ENCODE measurements around the gene NEGR1.
"Not testable (repeated sequence)": the region's sequence is repeated elsewhere in the genome, so short reads cannot be mapped to it uniquely, and the experiment has no call there.

The NEGR1 gene

DNA sequence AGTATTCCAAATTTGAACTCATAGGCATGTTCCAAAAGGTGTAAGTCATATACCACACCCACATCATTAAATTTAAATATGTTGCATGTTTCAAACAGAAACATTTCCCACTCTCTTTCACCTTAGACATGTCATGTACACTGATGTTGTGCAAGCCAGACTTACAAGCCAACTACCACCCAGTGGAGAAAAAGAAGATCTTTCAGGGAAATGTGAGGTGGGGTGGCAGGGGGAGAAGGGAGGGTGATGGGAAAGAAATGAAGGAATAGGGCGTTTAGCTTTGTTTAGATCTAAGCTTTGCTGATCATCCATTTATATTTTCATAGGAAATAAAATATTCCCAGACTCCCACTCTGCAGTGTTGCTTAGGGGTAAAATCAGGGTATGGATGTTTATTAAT lies 1.6 kb downstream of the NEGR1 start:
- Mint-ChIP-seq H3K27me3 (peaks cover 1% of the 10 kb centered on the region), H3K36me3 (ENCODE audit: low read depth) (no peaks in the 10 kb centered on the region), H3K27ac (peak overlapping the region; percentile 18), H3K9me3 (no peaks in the 10 kb centered on the region), H3K4me1 (ENCODE audit: low read depth) (peaks cover 18% of the 10 kb centered on the region), H3K4me3 (no peak overlapping the region)
- intact Hi-C loops (cut with micrococcal nuclease) = no loop called here

DNA sequence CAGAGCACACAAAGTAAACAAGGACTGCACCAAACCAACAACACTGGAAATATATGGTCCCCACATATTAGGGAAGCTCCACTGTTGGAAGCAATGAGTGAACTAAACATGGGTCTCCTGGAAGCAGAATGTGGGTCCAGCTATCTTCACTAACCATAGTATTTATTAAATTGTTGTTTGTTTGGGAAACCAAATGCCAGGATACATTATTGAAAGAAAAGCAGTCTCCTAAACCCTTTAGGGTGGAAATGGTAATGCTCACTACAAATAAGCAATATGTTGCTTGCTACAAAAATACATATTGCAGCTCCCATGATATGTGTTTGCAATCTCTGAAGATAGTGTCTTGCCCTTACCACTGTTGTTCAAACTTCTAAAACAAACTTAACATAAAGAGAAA lies 2.2 kb downstream of the NEGR1 start:
- Mint-ChIP-seq H3K36me3 (ENCODE audit: low read depth) (no peaks in the 10 kb centered on the region), H3K27me3 (peaks cover 1% of the 10 kb centered on the region), H3K4me1 (ENCODE audit: low read depth) (peaks cover 18% of the 10 kb centered on the region), H3K9me3 (no peaks in the 10 kb centered on the region), H3K27ac (no peak overlapping the region), H3K4me3 (no peak overlapping the region)
- intact Hi-C loops (cut with micrococcal nuclease) = no loop called here

DNA sequence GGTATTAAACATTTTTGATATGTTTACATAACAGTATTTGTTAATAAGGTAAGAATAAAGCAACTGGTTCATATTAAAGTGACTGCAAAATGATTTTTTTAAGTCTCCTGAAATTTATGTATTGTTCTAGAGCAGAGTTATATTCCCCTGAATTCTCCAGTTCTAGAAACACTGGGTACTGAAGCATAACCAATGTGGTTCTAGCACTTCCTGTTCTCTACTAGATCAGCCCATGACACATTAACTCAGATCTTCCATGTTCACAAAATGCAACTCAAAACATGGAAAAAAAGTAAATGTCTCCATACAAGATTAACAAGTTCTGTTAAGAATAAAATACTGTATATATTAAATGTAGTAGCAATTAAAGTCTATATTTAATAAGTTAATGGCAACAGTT lies 3.9 kb downstream of the NEGR1 start:
- Mint-ChIP-seq H3K4me1 (ENCODE audit: low read depth) (peaks cover 18% of the 10 kb centered on the region), H3K27ac (no peak overlapping the region), H3K4me3 (no peak overlapping the region), H3K36me3 (ENCODE audit: low read depth) (no peaks in the 10 kb centered on the region), H3K9me3 (no peaks in the 10 kb centered on the region), H3K27me3 (peaks cover 1% of the 10 kb centered on the region)
- intact Hi-C loops (cut with micrococcal nuclease) = no loop called here

DNA sequence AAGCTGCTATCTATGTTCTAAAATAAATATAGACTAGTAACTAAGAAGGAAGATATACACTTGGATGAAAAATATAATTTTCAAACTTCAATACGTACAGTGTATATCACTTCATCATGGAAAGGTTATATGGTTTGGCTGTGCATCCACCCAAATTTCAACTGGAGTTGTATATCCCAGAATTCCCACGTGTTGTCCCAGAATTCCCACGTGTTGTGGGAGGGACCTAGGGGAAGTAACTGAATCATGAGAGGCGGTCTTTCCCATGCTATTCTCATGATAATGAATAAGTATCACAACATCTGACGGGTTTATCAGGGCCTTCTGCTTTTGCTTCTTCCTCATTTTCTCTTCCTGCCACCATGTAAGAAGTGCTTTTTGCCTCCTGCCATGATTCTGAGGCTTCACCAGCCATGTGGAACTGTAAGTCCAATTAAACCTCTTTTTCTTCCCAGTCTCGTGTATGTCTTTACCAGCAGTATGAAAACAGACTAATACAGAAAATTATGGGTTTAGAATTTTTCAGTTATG lies 10.7 kb downstream of the NEGR1 start:
- H3K27ac Mint-ChIP-seq = no peak overlapping the region
- intact Hi-C loops (cut with micrococcal nuclease) = no loop called here
- H3K4me3 Mint-ChIP-seq = no peak overlapping the region
- peaks cover 8% of the 10 kb centered on the region for H3K9me3 Mint-ChIP-seq
- no peaks in the 10 kb centered on the region for H3K27me3 Mint-ChIP-seq
- H3K4me1 Mint-ChIP-seq (ENCODE audit: low read depth) = no peaks in the 10 kb centered on the region
- no peaks in the 10 kb centered on the region for H3K36me3 Mint-ChIP-seq (ENCODE audit: low read depth)

DNA sequence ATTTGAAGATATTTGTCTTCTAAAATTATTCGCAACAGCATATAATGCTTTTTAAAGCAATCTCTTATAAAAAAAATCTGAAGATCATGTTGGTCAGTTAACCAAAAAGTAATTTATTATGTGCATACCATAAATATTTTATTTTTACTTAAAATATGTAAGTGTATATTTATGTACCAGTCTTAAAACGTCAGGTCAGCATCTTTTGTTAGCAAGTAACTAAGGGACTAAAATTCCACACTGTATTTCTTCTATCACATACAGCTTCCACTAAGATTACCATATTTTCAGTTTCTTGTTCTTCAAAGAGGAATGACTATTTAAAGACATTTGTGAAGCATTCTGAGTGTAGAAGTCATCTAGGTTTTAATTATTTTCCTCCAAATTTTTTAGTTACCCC lies 19.6 kb downstream of the NEGR1 start:
- Mint-ChIP-seq H3K4me3 (no peak overlapping the region), H3K4me1 (ENCODE audit: low read depth) (no peaks in the 10 kb centered on the region), H3K36me3 (ENCODE audit: low read depth) (no peaks in the 10 kb centered on the region), H3K27me3 (no peaks in the 10 kb centered on the region), H3K9me3 (peaks cover 9% of the 10 kb centered on the region), H3K27ac (no peak overlapping the region)
- intact Hi-C loops (cut with micrococcal nuclease) = no loop called here

DNA sequence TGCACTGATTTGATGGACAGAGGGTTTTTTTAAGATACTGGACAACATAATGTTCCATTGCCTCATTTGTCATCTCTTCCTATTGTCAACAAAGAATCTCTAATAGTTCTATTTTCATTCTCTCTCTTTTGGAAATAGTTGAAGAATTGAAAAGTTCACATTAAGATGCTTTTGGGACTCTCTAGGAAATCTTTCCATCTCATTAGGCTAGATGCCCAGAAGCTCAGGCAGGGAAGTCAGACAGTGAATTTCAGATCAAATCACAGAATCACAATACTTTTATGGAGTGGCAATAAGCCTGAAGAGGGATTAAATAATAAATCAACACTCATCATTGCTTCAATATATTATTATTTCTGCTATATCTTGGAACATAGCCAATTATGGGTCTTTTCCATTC lies 29.2 kb downstream of the NEGR1 start:
- Mint-ChIP-seq H3K27ac (no peak overlapping the region), H3K27me3 (no peaks in the 10 kb centered on the region), H3K4me1 (ENCODE audit: low read depth) (no peaks in the 10 kb centered on the region), H3K4me3 (no peak overlapping the region), H3K9me3 (peaks cover 7% of the 10 kb centered on the region), H3K36me3 (ENCODE audit: low read depth) (no peaks in the 10 kb centered on the region)
- intact Hi-C loops (cut with micrococcal nuclease) = no loop called here

DNA sequence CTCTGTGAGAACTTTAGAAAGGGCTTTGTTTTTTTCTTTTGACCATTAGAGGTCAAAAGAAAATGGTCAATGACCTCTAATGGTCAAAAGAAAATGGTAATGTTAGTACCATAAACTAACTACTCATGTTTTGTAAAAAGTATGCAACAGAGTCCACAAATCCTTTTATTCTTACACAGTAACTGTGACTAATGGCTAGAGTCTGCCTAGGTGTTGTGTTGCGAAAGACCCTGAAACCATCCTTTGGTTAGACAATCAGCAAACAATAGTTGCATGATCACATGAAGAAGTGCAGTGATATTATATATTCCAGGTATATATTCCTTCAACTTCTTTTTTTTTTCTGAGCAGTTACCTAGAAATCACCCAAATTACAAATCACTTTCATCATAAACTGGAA lies 40.9 kb downstream of the NEGR1 start:
- no peaks in the 10 kb centered on the region for H3K27me3 Mint-ChIP-seq
- intact Hi-C loops (cut with micrococcal nuclease) = no loop called here
- no peak overlapping the region for H3K27ac Mint-ChIP-seq
- no peaks in the 10 kb centered on the region for H3K4me1 Mint-ChIP-seq (ENCODE audit: low read depth)
- H3K36me3 Mint-ChIP-seq (ENCODE audit: low read depth) = no peaks in the 10 kb centered on the region
- H3K9me3 Mint-ChIP-seq = no peaks in the 10 kb centered on the region
- no peak overlapping the region for H3K4me3 Mint-ChIP-seq

DNA sequence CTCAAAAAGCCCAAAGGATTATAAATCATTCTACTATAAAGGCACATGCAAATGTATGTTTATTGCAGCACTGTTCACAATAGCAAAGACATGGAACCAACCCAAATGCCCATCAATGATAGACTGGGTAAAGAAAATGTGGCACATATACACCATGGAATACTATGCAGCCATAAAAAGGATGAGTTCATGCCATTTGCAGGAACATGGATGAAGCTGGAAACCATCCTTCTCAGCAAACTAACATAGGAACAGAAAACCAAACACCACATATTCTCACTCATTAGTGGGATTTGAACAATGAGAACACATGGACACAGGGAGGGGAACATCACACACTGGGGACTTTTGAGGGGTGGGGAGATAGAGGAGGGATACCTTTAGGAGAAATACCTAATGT lies 46.4 kb downstream of the NEGR1 start:
- H3K27me3 Mint-ChIP-seq; H3K4me1 Mint-ChIP-seq (ENCODE audit: low read depth); intact Hi-C loops (cut with micrococcal nuclease): not testable (repeated sequence)

DNA sequence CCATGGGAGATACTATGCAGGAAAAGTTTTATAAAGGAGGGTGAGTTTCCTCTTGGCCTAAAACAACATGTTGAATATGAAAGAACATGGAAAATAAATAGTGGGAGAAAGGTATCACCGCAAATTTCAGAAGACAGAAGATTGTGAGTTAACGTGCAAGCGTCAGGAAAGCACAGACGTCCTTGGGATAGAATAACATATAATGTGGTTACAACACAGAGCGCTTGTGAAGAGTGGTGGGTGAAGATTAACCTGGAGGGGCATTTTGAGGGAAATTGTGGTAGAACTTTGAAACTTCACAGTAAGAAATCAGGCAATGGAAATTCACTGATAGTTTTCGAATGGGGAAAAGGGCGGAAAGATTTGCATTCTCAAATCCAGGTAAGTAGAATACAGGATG lies 47.3 kb downstream of the NEGR1 start:
- intact Hi-C loops (cut with micrococcal nuclease) = no loop called here
- H3K9me3 Mint-ChIP-seq = peaks cover 19% of the 10 kb centered on the region
- H3K27ac Mint-ChIP-seq = no peak overlapping the region
- H3K36me3 Mint-ChIP-seq (ENCODE audit: low read depth) = peaks cover 4% of the 10 kb centered on the region
- no peaks in the 10 kb centered on the region for H3K4me1 Mint-ChIP-seq (ENCODE audit: low read depth)
- no peak overlapping the region for H3K4me3 Mint-ChIP-seq
- no peaks in the 10 kb centered on the region for H3K27me3 Mint-ChIP-seq

More for the DNA sequence above, 46.4 kb downstream of the NEGR1 start:
- peaks cover 19% of the 10 kb centered on the region for H3K9me3 Mint-ChIP-seq
- H3K27ac Mint-ChIP-seq; H3K4me3 Mint-ChIP-seq; H3K36me3 Mint-ChIP-seq (ENCODE audit: low read depth): not testable (repeated sequence)

DNA sequence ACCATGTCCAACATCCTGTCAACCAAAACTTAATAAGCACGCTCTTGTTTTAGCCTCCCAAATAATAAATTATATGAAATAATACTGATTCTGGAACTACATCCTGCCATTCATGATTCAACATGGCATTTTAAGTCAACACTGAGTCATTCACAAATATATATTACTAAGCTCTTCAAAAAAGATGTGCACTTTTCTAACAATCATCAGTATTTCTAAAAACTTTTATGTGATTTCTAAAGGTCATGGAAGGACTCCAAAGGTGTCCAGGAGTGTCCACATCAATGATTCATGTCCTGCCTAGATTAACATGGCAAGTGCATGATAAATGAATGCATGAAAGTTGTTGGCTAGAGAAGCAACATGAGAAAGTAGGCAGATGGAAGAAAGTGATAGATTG lies 51.6 kb downstream of the NEGR1 start:
- no peaks in the 10 kb centered on the region for H3K27me3 Mint-ChIP-seq
- no peaks in the 10 kb centered on the region for H3K4me1 Mint-ChIP-seq (ENCODE audit: low read depth)
- H3K27ac Mint-ChIP-seq = no peak overlapping the region
- H3K4me3 Mint-ChIP-seq = no peak overlapping the region
- peaks cover 19% of the 10 kb centered on the region for H3K9me3 Mint-ChIP-seq
- intact Hi-C loops (cut with micrococcal nuclease) = no loop called here
- peaks cover 4% of the 10 kb centered on the region for H3K36me3 Mint-ChIP-seq (ENCODE audit: low read depth)

DNA sequence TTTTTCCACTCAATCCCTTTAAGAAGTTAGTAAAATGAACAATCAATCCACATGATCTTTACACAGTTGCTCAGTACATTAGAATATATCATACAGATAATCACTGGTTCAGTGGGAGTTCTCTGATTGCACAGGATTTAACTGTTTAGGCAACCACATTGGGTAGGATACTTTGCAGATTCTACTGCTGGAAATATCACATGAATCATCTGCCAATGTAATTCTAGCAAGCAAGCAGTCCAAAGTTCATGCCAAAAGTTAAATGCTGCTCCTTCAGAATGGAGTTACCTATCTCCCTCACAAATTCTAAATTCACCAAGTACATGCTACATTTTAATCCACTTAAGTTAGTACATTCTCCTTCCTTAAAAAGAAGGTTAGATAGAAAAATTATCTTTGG lies 52.4 kb downstream of the NEGR1 start:
- H3K27me3 Mint-ChIP-seq = no peaks in the 10 kb centered on the region
- H3K4me3 Mint-ChIP-seq = no peak overlapping the region
- H3K4me1 Mint-ChIP-seq (ENCODE audit: low read depth) = no peaks in the 10 kb centered on the region
- H3K9me3 Mint-ChIP-seq = peaks cover 13% of the 10 kb centered on the region
- H3K27ac Mint-ChIP-seq = no peak overlapping the region
- intact Hi-C loops (cut with micrococcal nuclease) = no loop called here
- H3K36me3 Mint-ChIP-seq (ENCODE audit: low read depth) = peaks cover 4% of the 10 kb centered on the region

DNA sequence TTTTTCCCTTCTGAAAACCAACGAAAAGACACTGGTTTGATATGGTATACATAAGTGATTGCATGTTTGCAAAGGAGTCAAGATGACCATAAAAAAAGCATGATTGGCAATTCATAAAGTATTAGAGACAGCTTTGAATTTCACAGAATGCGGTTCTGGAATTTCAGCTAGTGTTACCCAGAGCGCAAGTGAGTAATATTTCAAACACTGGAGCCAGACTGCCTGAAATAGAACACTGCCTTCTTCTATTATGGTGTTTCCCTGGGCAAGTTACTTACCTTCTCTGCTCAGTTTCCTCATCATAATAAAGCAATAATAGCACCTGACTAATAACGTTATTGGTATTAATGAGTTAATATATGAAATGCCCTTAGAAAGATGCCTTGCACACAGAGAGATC lies 54.7 kb downstream of the NEGR1 start:
- intact Hi-C loops (cut with micrococcal nuclease) = no loop called here
- no peak overlapping the region for H3K4me3 Mint-ChIP-seq
- no peaks in the 10 kb centered on the region for H3K9me3 Mint-ChIP-seq
- no peaks in the 10 kb centered on the region for H3K4me1 Mint-ChIP-seq (ENCODE audit: low read depth)
- no peak overlapping the region for H3K27ac Mint-ChIP-seq
- no peaks in the 10 kb centered on the region for H3K27me3 Mint-ChIP-seq
- no peaks in the 10 kb centered on the region for H3K36me3 Mint-ChIP-seq (ENCODE audit: low read depth)

DNA sequence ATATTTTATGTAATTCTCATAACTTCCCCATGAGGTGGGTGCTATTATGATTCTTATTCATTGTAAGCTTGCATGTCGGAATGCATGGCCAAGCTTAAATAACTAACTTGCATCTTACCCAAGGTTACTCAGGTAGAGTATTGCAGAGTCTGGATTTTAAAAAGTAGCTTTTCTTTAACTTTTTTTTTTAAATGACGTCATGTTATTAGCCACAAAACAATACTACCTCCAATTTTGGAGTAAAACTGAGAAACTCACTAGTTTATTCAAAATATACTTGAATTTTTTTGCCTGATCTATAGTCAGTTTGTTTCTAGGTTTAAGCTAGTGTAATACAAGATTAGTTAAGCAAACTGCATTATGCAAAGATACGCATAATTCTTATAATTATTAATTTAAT lies 57.8 kb downstream of the NEGR1 start:
- Mint-ChIP-seq H3K27ac (no peak overlapping the region), H3K9me3 (no peaks in the 10 kb centered on the region), H3K36me3 (ENCODE audit: low read depth) (no peaks in the 10 kb centered on the region), H3K4me3 (no peak overlapping the region), H3K4me1 (ENCODE audit: low read depth) (no peaks in the 10 kb centered on the region), H3K27me3 (no peaks in the 10 kb centered on the region)
- intact Hi-C loops (cut with micrococcal nuclease) = no loop called here

DNA sequence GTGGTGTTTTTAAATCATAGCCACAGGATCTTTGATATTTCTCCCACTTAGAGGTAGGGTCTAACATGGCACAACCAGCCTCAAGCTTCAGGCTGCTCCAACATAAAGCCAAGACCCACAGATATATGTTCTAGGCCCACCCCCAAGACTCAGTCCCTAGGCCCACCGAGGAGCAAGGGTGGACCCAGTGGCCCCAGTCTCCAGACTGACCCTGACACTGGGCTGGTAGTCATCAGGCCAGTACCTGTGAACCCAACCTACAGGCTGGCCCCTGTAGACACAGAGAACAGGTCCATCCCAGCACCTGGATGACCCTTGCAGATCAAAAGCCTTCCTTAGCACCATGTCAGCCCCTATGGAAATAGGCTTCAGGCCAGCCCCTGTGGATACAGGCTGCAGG lies 60.5 kb downstream of the NEGR1 start:
- intact Hi-C loops (cut with micrococcal nuclease) = no loop called here
- no peaks in the 10 kb centered on the region for H3K4me1 Mint-ChIP-seq (ENCODE audit: low read depth)

DNA sequence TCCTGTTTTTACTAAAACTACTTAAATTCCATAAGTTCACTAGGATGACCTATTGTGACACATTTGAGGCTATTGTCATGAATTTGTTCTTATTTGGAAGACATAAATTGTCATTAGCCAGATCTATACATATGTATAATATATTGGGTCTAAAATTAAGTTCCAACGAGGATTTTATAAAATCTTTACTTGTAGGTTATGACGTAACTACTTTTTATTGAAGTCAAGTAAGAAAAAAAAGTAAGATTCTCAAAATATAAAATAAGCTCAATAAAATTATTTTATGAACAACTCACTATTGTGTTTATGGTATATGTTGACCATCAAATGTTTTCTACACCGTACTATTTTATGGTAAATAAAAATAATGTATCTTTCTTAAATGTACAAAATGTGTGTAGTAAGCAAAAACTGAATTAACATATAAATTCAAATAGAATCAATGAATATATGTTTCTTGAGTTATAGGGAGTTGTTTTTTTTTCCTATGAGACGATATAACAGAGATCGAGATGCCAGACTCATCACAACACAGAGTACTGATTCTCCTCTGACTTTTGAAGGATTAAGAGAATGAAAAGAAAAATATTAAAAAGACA lies 64.1 kb downstream of the NEGR1 start:
- H3K27me3 Mint-ChIP-seq = no peaks in the 10 kb centered on the region
- H3K9me3 Mint-ChIP-seq = no peaks in the 10 kb centered on the region
- no peak overlapping the region for H3K4me3 Mint-ChIP-seq
- H3K4me1 Mint-ChIP-seq (ENCODE audit: low read depth) = no peaks in the 10 kb centered on the region
- H3K27ac Mint-ChIP-seq = no peak overlapping the region
- no peaks in the 10 kb centered on the region for H3K36me3 Mint-ChIP-seq (ENCODE audit: low read depth)
- intact Hi-C loops (cut with micrococcal nuclease) = no loop called here

More for the DNA sequence above, 60.5 kb downstream of the NEGR1 start:
- H3K27ac Mint-ChIP-seq = no peak overlapping the region
- no peaks in the 10 kb centered on the region for H3K36me3 Mint-ChIP-seq (ENCODE audit: low read depth)
- no peak overlapping the region for H3K4me3 Mint-ChIP-seq
- no peaks in the 10 kb centered on the region for H3K9me3 Mint-ChIP-seq
- H3K27me3 Mint-ChIP-seq = no peaks in the 10 kb centered on the region
